Measurements from ENCODE around the gene PHYH.

GRCh38 chr10:13347500-13348156, 47.8 kb upstream of the PHYH start:
- TF ChIP-seq CTCF (IDR thresholded peaks at IDR 0.05; ENCODE audit: insufficient read depth, low read depth, low read length) (no peak), EZH2 (IDR thresholded peaks at IDR 0.05; ENCODE audit: insufficient read depth, low read length) (no peak)

All from astrocyte (in vitro differentiated cells and primary cell).